Stimulated activated CD4-positive, alpha-beta T cell treated with anti-CD3 and anti-CD28 coated beads, Interleukin-1b, Interleukin-23, amount 100 ng/mL, for 4 hours (primary cell): ENCODE results near the gene CLTCL1.
"Not testable (repeated sequence)": the region's sequence is repeated elsewhere in the genome, so short reads cannot be mapped to it uniquely, and the experiment has no call there.

Source experiments
- DNase-seq, 2 donors: peaks; one replicate each; pipeline ENCODE4 v3.0.0-alpha.2; 2020; ENCODE audit warnings: low read depth in 2 of 2

Gene CLTCL1

GRCh38 chr22:19291580-19292457 lies at the start of gene CLTCL1:
CLTCL1 (minus strand) TSS chr22:19291719; CDS start chr22:19291641, 78 bp downstream.
- DNase-seq: peak; percentile 66

DNA sequence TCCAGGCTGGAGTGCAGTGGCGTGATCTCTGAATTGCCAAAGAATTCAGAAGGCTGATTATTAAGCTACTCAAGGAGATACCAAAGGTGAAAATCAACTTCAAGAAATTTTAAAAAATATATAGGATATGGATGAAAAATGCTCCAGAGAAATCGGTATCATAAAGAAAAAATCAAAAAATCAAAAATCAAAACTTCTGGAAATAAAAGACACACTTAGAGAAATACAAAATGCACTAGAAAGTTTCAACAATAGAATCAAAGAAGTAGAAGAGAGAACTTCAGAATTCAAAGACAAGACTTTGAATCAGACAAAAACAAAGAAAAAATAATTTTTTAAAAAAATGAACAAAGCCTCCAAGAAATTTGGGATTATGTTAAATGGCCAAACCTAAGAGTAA lies 45.6 kb upstream of the CLTCL1 start:
- DNase-seq: no peak

DNA sequence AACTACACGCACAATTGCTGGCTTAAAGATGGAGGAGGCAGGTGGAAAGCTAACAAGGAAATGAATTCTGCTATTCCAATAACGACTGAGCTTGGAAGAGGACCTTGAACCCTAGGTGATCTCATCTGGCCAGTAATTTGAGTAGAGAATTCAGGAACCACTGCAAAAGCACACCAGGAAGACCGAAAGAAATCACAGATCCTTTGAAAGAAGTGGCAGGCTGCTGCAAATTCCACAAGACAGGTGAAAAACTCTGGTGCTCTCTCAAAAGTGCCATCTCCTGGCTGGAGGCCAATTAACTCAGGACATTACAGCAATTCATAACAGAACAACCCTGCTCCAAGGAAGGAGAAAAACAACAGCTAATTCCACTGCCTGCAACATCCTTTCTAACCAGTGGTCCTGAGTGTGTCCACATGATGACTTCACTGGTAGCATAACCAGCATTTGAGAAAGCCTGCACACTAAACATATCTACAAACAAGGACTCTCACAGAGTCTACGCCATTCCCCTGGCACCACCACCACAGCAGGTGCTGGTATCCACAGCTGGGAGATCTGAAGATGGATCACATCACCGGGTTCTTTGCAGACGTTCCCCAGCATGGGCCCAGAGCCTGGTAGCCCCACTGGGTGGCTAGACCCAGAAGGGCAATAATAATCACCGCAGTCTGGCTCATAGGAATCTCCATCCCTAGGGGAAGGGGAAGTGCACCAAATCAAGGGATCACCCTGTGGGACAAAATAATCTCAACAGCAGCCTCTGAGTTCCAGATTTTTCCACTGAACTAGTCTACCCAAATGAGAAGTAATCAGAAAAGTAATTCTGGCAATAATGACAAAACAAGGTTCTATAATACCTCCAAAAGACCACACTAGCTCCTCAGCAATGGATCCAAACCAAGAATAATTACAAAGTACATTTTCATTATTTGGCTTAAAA lies 44.9 kb upstream of the CLTCL1 start:
- no peak for DNase-seq

DNA sequence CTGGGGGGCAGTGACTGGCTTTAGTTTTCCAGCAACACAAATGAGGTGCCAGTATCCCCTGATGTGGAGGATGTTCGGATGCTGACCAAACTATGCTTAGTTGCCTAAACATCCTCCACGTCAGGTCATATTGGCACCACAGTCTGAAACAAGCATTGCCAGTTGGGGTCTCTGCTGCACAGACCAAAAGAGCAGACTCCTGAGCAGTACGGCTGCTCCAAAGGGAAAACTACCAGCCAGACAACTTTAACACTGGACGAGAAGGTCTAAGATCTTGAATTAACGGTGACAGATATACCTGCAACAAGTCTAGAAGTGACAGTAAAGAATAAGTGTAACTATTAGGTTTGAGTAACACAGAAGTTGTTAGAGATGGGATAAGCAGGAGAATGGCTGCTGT lies 40.5 kb upstream of the CLTCL1 start:
- no peak for DNase-seq

DNA sequence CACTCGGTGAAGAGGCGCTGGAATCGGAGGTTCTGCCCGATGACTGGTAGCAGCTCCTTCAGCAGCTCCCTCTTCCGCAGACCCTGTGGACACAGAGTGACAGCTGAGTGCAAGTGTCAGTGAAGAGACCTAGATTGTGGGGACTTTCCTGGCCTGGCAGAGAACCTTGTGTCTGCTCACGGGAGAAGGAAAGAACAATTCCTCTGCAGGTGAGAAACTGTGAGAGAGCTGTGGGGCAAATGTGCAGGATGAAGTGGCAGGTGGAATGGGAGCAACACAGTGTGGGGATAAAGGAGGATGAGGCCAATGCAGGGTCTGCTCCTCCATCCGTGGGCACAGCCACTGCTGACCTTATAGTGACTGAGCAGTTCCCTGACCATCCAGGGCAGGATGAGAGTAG lies 40.0 kb upstream of the CLTCL1 start:
- no peak for DNase-seq

DNA sequence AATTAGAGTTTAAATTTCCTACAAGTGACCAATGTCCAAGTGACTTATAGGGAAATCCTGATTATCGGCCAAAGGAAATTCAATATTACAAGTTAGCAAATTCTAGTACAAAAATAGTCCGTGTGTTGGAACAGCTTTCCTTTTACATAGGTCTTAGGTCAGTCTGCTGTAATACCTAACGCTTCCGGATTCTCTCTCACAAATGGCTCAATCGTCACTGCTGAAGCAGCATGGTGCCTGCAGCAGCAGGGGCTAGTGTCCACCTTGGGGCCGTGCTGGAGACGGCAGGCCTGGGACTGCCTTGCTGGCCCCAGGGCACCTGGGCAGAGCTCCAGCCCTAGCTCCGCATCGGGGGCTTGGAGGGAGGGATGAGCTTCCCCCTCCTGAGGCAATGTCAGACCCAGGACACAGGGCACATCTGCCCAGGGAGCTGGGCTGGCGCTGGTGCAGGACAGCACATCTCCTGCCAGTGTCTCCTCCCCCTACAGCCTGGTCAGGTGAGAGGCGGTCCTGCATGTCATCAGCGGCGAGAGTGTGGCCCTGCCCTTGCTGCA lies 39.4 kb upstream of the CLTCL1 start:
- DNase-seq: no peak

DNA sequence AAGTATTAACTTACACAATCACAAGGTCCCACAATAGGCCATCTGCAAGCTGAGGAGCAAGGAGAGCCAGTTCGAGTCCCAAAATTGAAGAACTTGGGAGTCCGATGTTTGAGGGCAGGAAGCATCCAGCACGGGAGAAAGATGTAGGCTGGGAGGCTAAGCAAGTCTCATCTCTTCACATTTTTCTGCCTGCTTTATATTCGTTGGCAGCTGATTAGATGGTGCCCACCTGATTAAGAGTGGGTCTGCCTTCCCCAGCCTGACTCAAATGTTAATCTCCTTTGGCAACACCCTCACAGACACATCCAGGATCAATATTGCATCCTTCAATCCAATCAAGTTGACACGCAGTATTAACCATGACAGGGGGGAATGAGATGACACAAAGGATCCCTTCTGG lies 38.7 kb upstream of the CLTCL1 start:
- DNase-seq: not testable (repeated sequence)

GRCh38 chr22:19329454-19329853 lies 37.9 kb upstream of the CLTCL1 start:
- no peak for DNase-seq

- DNase-seq: no peak
Observed at GRCh38 chr22:19325296-19325948, 33.9 kb upstream of the CLTCL1 start.

DNA sequence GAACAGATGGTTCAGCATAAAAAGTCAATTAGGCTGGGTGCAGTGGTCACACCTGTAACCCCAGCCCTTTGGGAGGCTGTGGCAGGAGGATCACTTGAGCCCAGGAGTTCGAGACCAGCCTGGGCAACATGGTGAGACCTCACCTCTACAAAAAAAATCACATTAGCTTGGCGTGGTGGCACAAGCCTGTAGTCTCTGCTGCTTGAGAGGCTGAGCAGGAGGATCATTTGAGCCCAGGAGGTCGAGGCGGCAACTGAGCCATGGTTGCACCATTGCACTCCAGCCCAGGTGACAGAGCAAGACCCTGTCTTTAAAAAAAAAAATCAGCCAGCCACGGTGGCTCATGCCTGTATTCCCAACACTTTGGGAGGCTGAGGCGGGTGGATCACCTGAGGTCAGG lies 31.9 kb upstream of the CLTCL1 start:
- DNase-seq: not testable (repeated sequence)

DNA sequence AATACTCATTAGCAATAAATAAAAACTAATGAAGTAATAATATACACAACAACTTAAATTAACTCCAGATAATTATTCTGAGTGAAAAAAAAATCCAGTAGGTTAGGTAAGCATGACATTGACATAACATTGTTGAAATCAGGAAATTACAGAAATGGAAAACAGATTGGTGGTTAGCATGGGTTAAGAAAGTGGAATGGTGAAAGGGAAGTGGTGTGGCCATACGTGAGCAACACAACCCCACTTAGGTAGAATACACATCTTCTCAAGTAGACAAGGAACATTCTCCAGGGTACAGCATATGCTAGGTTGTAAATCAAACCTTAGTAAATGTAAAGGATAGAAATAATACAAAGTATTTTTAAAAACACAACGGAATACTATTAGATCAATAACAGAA lies 30.2 kb upstream of the CLTCL1 start:
- DNase-seq: no peak

- not testable (repeated sequence) for DNase-seq
Observed at GRCh38 chr22:19320136-19320535, 28.6 kb upstream of the CLTCL1 start.

GRCh38 chr22:19319281-19319680 lies 27.8 kb upstream of the CLTCL1 start:
- DNase-seq: no peak

GRCh38 chr22:19317865-19318264 lies 26.3 kb upstream of the CLTCL1 start:
- DNase-seq: no peak

GRCh38 chr22:19307872-19308271 lies 16.4 kb upstream of the CLTCL1 start:
- no peak for DNase-seq

DNA sequence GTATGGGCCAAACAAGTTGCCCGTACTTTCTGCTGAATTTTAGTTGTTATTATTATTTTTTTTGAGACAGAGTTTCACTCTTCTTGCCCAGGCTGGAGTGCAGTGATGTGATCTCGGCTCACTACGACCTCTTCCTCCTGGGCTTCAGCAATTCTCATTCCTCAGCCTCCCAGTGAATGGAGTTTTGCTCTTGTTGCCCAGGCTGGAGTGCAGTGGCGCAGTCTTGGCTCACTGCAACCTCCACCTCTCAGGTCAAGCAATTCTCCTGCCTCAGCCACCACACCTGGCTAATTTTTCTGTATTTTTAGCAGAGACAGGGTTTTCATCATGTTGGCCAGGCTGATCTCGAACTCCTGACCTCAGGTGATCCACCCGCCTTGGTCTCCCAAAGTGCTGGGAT lies 15.0 kb upstream of the CLTCL1 start:
- DNase-seq: not testable (repeated sequence)

DNA sequence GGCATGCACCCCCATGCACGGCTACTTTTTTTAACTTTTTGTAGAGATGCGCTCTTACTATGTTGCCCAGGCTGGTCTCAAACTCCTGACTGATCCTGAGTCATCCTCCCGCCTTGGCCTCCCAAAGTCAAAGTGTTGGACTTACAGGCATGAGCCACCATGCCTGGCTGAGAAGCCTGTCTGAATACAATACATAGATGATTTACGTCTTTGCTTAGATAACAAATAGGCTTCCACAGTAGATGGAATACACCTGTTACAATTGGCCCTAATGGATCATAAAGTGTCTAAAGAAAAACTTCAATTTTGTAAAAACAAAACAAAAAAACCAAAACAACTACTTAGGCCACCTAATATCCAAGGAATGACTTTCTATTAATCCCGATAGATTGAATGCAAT lies 13.0 kb upstream of the CLTCL1 start:
- no peak for DNase-seq

GRCh38 chr22:19303785-19304184 lies 12.3 kb upstream of the CLTCL1 start:
- DNase-seq: no peak

DNA sequence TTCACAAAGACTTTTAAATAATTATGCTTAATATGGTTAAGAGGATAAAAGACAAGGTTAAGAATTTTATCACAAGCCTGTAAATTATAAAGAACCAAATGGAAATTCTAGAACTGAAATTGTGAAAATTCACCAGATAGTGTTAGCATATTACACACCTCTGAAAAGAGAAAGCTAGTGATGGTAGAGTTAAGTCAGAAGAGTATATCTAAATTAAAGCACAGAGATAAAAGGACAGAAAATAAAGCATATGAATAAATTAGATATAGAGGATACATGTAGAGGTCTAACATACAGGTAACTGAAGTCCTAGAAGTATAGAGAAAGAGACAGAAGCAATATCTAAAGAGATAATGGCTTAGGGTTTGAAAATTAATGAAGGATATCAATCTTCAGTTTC lies 4.2 kb upstream of the CLTCL1 start:
- DNase-seq: no peak

DNA sequence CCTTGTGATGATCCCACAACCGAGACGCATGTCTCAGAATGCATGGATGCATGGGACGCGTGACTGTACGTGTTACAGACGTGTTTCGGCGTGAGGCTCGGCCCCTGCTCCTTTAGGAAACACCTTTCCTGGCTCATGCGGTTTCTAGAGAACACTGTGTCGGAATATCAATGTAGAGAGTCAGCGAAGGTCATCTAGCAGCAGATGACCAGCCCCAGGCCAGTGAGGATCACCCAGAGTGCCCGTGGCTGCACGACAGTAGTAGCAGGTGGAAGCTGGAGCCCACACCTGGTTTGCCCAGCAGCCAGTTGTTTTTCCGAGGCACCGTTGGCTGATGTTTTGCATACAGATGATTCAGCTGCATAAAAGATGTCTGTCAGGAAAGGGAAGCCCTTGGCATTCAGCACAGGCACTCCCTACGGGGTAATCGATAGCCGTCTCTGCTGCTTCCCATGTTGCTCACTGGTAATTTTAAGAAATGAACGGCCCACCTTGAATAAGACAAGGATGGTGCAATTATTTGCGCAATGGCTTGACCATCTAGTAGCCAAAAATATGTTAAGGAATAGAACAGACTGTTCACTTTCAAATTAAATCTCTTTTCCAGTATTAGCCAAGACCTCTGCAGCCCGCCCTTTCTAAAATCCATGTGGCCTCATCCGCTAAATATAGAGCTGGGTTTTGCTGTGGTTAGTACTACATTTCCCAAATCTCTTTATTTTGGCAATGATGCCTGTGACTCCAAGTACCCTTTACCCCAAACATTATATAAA lies 1.1 kb upstream of the CLTCL1 start:
- no peak for DNase-seq

GRCh38 chr22:19291218-19291579 lies 320 bp downstream of the CLTCL1 start:
- peak in 1 of 2 donors; percentile 25 for DNase-seq
